Adrenal gland (tissue), 12 donors: ENCODE measurements around the gene GCGR. TPM values are rescaled to one million over a fixed set of nuclear protein-coding genes. Genes with fewer than 3 reads are reported as not detected.
A peak's percentile ranks its signal among the peaks of the same experiment; 100 is the strongest.

Experiments
- DNase-seq, 7 donors: peaks; one replicate each; pipeline ENCODE4 v3.0.0-alpha.2; 2019 to 2020
- H3K27ac ChIP-seq, 5 donors: fragments of 200-600 bp; sonication (generic) in 4 of 5; 1 replicate in 3 of 5; 2 replicates in 2 of 5; pipeline versions ENCODE4 v1.5.1 to v1.8.0; 2016 to 2020; ENCODE audit warnings: mild to moderate bottlenecking in 1 of 5
- H3K27me3 ChIP-seq: fragments of 200-600 bp; 2 replicates; pipeline ENCODE4 v1.8.0; 2021
- H3K36me3 ChIP-seq, 2 donors: fragments of 200-600 bp; replicated peaks in 1 of 2; 1 replicate in 1 of 2; 2 replicates in 1 of 2; pipeline versions ENCODE4 v1.5.1 to v1.8.0; 2018 to 2022
- H3K4me1 ChIP-seq, 2 donors: fragments of 200-600 bp; replicated peaks in 1 of 2; 1 replicate in 1 of 2; 2 replicates in 1 of 2; pipeline versions ENCODE4 v1.5.1 to v1.8.0; 2018 to 2021
- H3K4me3 ChIP-seq, 4 donors: fragments of 200-600 bp; sonication (generic) in 3 of 4; one replicate each; pipeline ENCODE4 v1.5.1; 2016 to 2018
- H3K9me3 ChIP-seq, 3 donors: fragments of 200-600 bp; sonication (generic) in 1 of 3; replicated peaks in 1 of 3; 1 replicate in 2 of 3; 2 replicates in 1 of 3; pipeline versions ENCODE4 v1.5.1 to v1.8.0; 2016 to 2021
- POLR2A ChIP-seq, 2 donors: fragments of 450-650 bp; IDR thresholded peaks; one replicate each; pipeline ENCODE4 v1.6.1; 2017; ENCODE audit warnings: antibody characterized with exemption in 2 of 2, mild to moderate bottlenecking in 2 of 2, moderate library complexity in 1 of 2
- WGBS, 4 donors: extraction: QIAGEN DNeasy Blood & Tissue Kit in 2 of 4; methylation state at CpG; one replicate each; pipeline versions ENCODE4 v1.1.5 to v1.1.7; 2013 to 2017; 5-methylcytosine and 5-hydroxymethylcytosine counted together
- intact Hi-C, 2 donors: fragments of 100-400 bp; cut with DNase I; formaldehyde crosslinking; loops; one replicate each; pipeline versions ENCODE4 v1.14.1 to v1.15.0; 2022 to 2023
- polyA plus RNA-seq, 3 donors: library from polyadenylated mRNA; stranded (reverse); fragments of 200-250 nt in 2 of 3; fragments of 350-450 nt in 1 of 3; fragmentation: Illumina TruSeq in 1 of 3; extraction: RNeasy Lipid Tissue Mini Kit (QIAGEN cat#74804) in 1 of 3; gene quantifications; one replicate each; pipeline ENCODE4 v1.2.3, GENCODE V29; 2013 to 2014
- total RNA-seq, 9 donors: library from RNA; depleted of rRNA in 4 of 9; stranded (reverse); fragments of >200 nt in 4 of 9; fragments of 120-200 nt in 1 of 9; fragmentation: NEBNext Ultra II Directional in 1 of 9; extraction: Animal tissue kit (Norgen Biotek cat#: 25700) in 1 of 9; gene quantifications; one replicate each; pipeline versions ENCODE4 v1.1.0 to v1.2.4, GENCODE V29; 2013 to 2023
- TF ChIP-seq, protein P1 (sequence below), 6 experiments: fragments of 450-650 bp in 4 of 6; fragments of 200-600 bp in 2 of 6; sonication (generic) in 1 of 6; IDR thresholded peaks; 1 replicate in 5 of 6; 2 replicates in 1 of 6; pipeline versions ENCODE4 v1.5.1 to v1.8.0; 2016 to 2021; ENCODE audit warnings: antibody characterized with exemption in 6 of 6, mild to moderate bottlenecking in 2 of 6, moderate library complexity in 1 of 6
- donor health status: healthy with polysubstance abuse.
- donor health status: Bipolar disorder and iron deficiency.
- donor health status: DM: yes; HTN: yes; CAD: no.
- donor health status: DM: no; HTN: no; CAD: no.
- donor health status: DM: no; HTN: no; CAD: no.
- donor health status: DM: yes; HTN: yes; CAD: no.

Gene GCGR
- total and polyA plus RNA-seq, 12 donors: 0.11 to 48.7 (median 2.1) TPM; not detected in 3

DNA sequence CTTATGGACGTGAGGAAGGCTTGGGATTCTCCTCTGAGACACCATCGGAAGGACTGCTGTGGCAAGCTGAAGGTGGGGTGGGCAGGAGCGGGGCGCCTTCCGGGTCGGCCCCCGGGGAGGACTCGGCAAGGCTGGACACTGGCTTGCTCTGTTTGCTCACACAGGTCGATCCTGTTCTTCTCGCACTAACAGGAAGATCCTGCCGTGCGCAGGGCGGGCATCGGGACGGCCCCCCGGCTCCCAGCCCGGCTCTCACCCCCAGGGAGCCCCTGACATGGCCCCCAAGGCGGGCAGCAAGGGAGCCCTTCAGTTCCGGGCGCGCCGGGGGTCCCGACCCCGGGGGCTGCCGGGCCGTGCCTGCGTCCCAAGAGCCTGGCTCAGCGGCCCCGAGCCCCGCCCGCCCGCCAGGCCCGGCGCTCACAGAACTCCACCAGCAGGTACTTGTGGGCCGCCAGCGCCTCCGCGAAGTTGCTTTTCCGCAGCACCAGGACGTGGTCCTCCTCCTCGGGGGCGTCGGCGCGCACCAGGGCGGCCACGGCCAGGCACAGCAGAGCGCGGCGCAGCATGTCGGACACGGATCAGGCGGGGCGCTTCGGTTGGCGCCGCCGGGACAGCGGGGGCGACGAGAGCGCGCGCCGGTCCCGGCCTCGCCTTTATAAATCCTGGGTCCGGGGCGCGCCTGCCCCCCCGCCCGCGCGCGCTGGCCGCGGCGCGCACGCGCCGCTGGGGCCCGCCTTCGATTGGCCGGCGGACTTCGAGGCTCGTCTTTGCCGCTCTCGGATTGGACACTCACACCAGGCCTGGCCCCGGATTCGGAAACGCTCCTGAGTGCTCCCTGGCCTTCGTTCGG lies 56.2 kb downstream of the GCGR start, which contains the start of gene P4HB:
P4HB (minus strand) TSS at position 630 of the 850 bp plus-strand sequence; CDS start at position 566, 64 bp downstream.
- peak in 4 of 7 donors; percentile 45 to 56 (median 50) for DNase-seq
- Histone ChIP-seq H3K36me3 (peaks cover 0 to 37% of the 10 kb centered on the region in 2 donors), H3K27ac (peak within 1 kb of the TSS; percentile 95 to 100 (median 98)), H3K27me3 (no peaks in the 10 kb centered on the region), H3K4me1 (peaks cover 24 to 57% of the 10 kb centered on the region in 2 donors), H3K9me3 (no peaks in the 10 kb centered on the region), H3K4me3 (peak within 1 kb of the TSS; percentile 53 to 98 (median 82))
- intact Hi-C loops: loop anchor here in 1 of 2 donors (5.0 kb wide), 1 partner anchor 38 kb away; no protein-coding TSS in a partner anchor
- WGBS, 4 donors: 0 to 1% (median 0%) methylated on average over 8 to 95 of the region's 95 CpGs
- TF ChIP-seq POLR2A (IDR thresholded peaks at IDR 0.05): peak; percentile 87 to 95
- TF ChIP-seq, protein P1, sequence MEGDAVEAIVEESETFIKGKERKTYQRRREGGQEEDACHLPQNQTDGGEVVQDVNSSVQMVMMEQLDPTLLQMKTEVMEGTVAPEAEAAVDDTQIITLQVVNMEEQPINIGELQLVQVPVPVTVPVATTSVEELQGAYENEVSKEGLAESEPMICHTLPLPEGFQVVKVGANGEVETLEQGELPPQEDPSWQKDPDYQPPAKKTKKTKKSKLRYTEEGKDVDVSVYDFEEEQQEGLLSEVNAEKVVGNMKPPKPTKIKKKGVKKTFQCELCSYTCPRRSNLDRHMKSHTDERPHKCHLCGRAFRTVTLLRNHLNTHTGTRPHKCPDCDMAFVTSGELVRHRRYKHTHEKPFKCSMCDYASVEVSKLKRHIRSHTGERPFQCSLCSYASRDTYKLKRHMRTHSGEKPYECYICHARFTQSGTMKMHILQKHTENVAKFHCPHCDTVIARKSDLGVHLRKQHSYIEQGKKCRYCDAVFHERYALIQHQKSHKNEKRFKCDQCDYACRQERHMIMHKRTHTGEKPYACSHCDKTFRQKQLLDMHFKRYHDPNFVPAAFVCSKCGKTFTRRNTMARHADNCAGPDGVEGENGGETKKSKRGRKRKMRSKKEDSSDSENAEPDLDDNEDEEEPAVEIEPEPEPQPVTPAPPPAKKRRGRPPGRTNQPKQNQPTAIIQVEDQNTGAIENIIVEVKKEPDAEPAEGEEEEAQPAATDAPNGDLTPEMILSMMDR (IDR thresholded peaks at IDR 0.05): no peak

DNA sequence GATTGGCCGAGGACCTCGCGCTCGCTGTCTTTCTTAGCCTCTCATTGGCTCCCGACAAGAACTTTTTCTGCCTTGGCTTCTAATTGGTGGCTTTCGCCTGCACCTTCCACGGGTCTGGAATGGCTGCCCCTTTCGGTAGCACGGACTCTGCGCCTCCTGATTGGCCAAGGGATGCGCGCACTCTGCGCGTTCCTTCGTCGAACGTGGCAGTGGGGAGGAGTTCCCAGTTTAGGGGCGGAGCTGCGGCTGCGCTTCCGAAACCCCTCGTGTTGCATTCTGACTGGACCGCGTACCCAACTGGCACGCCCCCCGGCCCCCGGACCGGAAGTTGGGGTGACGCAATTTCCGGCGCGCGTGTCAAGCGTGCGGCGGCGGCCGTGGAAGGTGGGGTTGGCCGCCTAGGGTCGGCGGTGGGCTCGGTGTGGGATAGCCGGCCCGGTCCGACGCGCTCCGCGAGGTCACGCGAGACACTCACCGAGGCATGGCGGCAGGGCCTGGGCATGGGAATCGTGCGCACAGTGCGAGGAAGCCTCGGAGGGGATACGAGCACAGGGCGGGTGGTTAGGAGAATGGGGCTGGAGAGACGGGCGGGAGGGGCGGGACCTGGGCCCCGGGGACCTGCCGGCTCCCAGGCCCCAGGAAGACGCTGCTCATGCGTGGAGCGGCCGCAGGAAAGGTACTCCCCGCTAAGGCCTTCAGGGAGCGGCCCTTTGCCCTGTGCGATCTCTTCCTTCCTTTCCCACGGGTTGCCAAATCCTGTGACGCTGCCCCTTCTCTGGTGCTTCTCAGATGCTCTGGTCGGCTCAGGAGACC lies 57.0 kb downstream of the GCGR start:
- DNase-seq: peak; percentile 99 to 100 (median 99)
- WGBS, 4 donors: 0 to 1% (median 0%) methylated on average over 7 to 74 of the region's 74 CpGs
- Histone ChIP-seq H3K9me3 (no peaks in the 10 kb centered on the region), H3K27me3 (no peaks in the 10 kb centered on the region), H3K4me1 (peaks cover 24 to 49% of the 10 kb centered on the region in 2 donors), H3K4me3 (peak overlapping the region in 3 of 4 donors; percentile 35 to 93 (median 91)), H3K36me3 (peaks cover 0 to 28% of the 10 kb centered on the region in 2 donors), H3K27ac (peak overlapping the region; percentile 95 to 100 (median 98))
- intact Hi-C loops: no loop called here
- peak; percentile 90 to 95 for TF ChIP-seq POLR2A (IDR thresholded peaks at IDR 0.05)
- TF ChIP-seq, protein P1 (IDR thresholded peaks at IDR 0.05): peak in 2 of 6 experiments; percentile 20 to 45

DNA sequence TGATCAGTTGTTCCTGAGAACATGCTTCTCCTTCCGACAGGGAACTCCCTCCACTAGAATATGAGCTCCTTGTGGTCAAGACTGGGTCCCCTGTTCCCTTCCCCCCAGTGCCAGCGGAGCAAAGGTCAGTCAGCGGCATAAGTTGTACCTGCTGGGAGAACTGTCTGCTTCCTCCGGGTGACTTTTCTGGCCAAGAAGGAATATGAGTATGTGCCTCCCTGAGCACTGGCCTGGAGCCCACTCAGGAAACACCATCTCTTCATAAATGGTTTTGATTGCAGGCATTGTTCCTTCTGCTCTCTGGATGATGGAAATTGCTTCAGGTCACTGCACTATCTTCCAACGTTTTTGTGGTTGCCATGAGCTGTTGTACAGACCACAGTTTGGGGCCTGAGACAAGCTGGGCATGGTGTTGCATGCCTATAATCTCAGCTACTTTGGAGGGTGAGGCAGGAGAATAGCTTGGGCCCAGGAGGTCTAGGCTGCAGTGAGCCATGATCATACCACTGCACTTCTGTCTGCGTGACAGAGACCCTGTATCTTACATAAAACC lies 59.2 kb downstream of the GCGR start:
- Histone ChIP-seq H3K4me1 (peaks cover 36 to 43% of the 10 kb centered on the region in 2 donors), H3K36me3 (peaks cover 0 to 15% of the 10 kb centered on the region in 2 donors), H3K9me3 (no peaks in the 10 kb centered on the region), H3K4me3 (no peak overlapping the region), H3K27ac (peak overlapping the region in 2 of 5 donors; percentile 15 to 99), H3K27me3 (no peaks in the 10 kb centered on the region)
- no peak for TF ChIP-seq POLR2A (IDR thresholded peaks at IDR 0.05)
- TF ChIP-seq, protein P1 (IDR thresholded peaks at IDR 0.05): no peak
- WGBS, 4 donors: 72 to 83% (median 79%) methylated on average over 6 of the region's 6 CpGs
- intact Hi-C loops: no loop called here
- no peak for DNase-seq

Other genes starting within 250 kb of the GCGR start
- gene NPLOC4, start 167.0 kb upstream of the GCGR start, total RNA-seq: 100 to 1,000 TPM in 3 of 9 donors, 10 to 100 TPM in 6; 62.3 to 140 (median 80.9) TPM
- 100 to 1,000 TPM in 1 of 3 donors, 10 to 100 TPM in 2; 41.7 to 115 (median 52.5) TPM for gene NPLOC4, start 167.0 kb upstream of the GCGR start, polyA plus RNA-seq
- 1 to 10 TPM in 7 of 9 donors, under 1 TPM in 2; 0.18 to 5.9 (median 2.1) TPM for gene TSPAN10, start 167.0 kb upstream of the GCGR start, total RNA-seq
- gene TSPAN10, start 167.0 kb upstream of the GCGR start, polyA plus RNA-seq: 1 to 10 TPM in 2 of 3 donors, under 1 TPM in 1; 0.27 to 3.9 (median 2.2) TPM
- 1 to 10 TPM in 5 of 9 donors, under 1 TPM in 1, not detected in 3; 0.35 to 2.3 (median 1.7) TPM for gene PDE6G, start 147.6 kb upstream of the GCGR start, total RNA-seq
- 1 to 10 TPM; 1.2 to 5.9 (median 2.6) TPM for gene PDE6G, start 147.6 kb upstream of the GCGR start, polyA plus RNA-seq
- gene OXLD1, start 137.5 kb upstream of the GCGR start, total RNA-seq: 10 to 100 TPM; 30.9 to 67.0 (median 50.2) TPM
- gene OXLD1, start 137.5 kb upstream of the GCGR start, polyA plus RNA-seq: 100 to 1,000 TPM in 2 of 3 donors, 1 to 10 TPM in 1; 3.7 to 166 (median 120) TPM
- 10 to 100 TPM in 8 of 9 donors, 1 to 10 TPM in 1; 7.5 to 23.5 (median 15.6) TPM for gene CCDC137, start 137.4 kb upstream of the GCGR start, total RNA-seq
- gene CCDC137, start 137.4 kb upstream of the GCGR start, polyA plus RNA-seq: 10 to 100 TPM; 12.6 to 46.0 (median 15.0) TPM
- 10 to 100 TPM; 22.2 to 40.3 (median 29.9) TPM for gene ARL16, start 120.4 kb upstream of the GCGR start, total RNA-seq
- 100 to 1,000 TPM in 1 of 3 donors, 10 to 100 TPM in 2; 18.5 to 105 (median 79.8) TPM for gene ARL16, start 120.4 kb upstream of the GCGR start, polyA plus RNA-seq
- 100 to 1,000 TPM in 3 of 9 donors, 10 to 100 TPM in 6; 51.7 to 167 (median 95.4) TPM for gene HGS, start 120.1 kb upstream of the GCGR start, total RNA-seq
- gene HGS, start 120.1 kb upstream of the GCGR start, polyA plus RNA-seq: 100 to 1,000 TPM; 130 to 384 (median 300) TPM
- 10 to 100 TPM; 24.0 to 98.8 (median 85.2) TPM for gene MRPL12, start 100.8 kb upstream of the GCGR start, total RNA-seq
- 100 to 1,000 TPM in 2 of 3 donors, 10 to 100 TPM in 1; 60.7 to 159 (median 141) TPM for gene MRPL12, start 100.8 kb upstream of the GCGR start, polyA plus RNA-seq
- 10 to 100 TPM in 8 of 9 donors, 1 to 10 TPM in 1; 8.8 to 36.1 (median 19.6) TPM for gene SLC25A10, start 91.9 kb upstream of the GCGR start, total RNA-seq
- gene SLC25A10, start 91.9 kb upstream of the GCGR start, polyA plus RNA-seq: 10 to 100 TPM in 2 of 3 donors, 1 to 10 TPM in 1; 3.5 to 33.1 (median 29.2) TPM
- 100 to 1,000 TPM in 2 of 9 donors, 10 to 100 TPM in 7; 63.5 to 115 (median 82.5) TPM for gene MCRIP1, start 29.1 kb downstream of the GCGR start, total RNA-seq
- 100 to 1,000 TPM in 2 of 3 donors, 1 to 10 TPM in 1; 5.0 to 248 (median 144) TPM for gene MCRIP1, start 29.1 kb downstream of the GCGR start, polyA plus RNA-seq
- under 1 TPM in 3 of 9 donors, not detected in 6; 0.11 to 0.92 (median 0.46) TPM for gene PPP1R27, start 30.9 kb downstream of the GCGR start, total RNA-seq
- gene PPP1R27, start 30.9 kb downstream of the GCGR start, polyA plus RNA-seq: 1 to 10 TPM in 2 of 3 donors, under 1 TPM in 1; 0.22 to 3.1 (median 2.6) TPM
- 1,000 to 10,000 TPM in 5 of 9 donors, 100 to 1,000 TPM in 4; 583 to 2,018 (median 1,095) TPM for gene P4HB, start 56.4 kb downstream of the GCGR start, total RNA-seq
- gene P4HB, start 56.4 kb downstream of the GCGR start, polyA plus RNA-seq: 1,000 to 10,000 TPM in 1 of 3 donors, 100 to 1,000 TPM in 2; 546 to 2,717 (median 747) TPM
- 100 to 1,000 TPM; 123 to 491 (median 203) TPM for gene ARHGDIA, start 67.2 kb downstream of the GCGR start, total RNA-seq
- gene ARHGDIA, start 67.2 kb downstream of the GCGR start, polyA plus RNA-seq: 100 to 1,000 TPM; 180 to 324 (median 250) TPM
- gene ALYREF, start 87.4 kb downstream of the GCGR start, total RNA-seq: 10 to 100 TPM; 15.2 to 69.3 (median 45.1) TPM
- gene ALYREF, start 87.4 kb downstream of the GCGR start, polyA plus RNA-seq: 10 to 100 TPM; 13.0 to 28.2 (median 15.2) TPM
- 100 to 1,000 TPM; 102 to 226 (median 134) TPM for gene ANAPC11, start 87.6 kb downstream of the GCGR start, total RNA-seq
- 100 to 1,000 TPM in 2 of 3 donors, 10 to 100 TPM in 1; 21.2 to 242 (median 112) TPM for gene ANAPC11, start 87.6 kb downstream of the GCGR start, polyA plus RNA-seq
- gene NPB, start 98.1 kb downstream of the GCGR start, total RNA-seq: 1 to 10 TPM in 1 of 9 donors, under 1 TPM in 4, not detected in 4; 0.18 to 2.5 (median 0.42) TPM
- under 1 TPM; 0.07 to 0.57 (median 0.24) TPM for gene NPB, start 98.1 kb downstream of the GCGR start, polyA plus RNA-seq
- gene PCYT2, start 107.2 kb downstream of the GCGR start, total RNA-seq: 10 to 100 TPM; 19.8 to 31.6 (median 29.0) TPM
- 10 to 100 TPM; 32.5 to 41.2 (median 37.5) TPM for gene PCYT2, start 107.2 kb downstream of the GCGR start, polyA plus RNA-seq
- gene SIRT7, start 114.0 kb downstream of the GCGR start, total RNA-seq: 10 to 100 TPM; 10.4 to 25.2 (median 14.6) TPM
- 10 to 100 TPM in 2 of 3 donors, 1 to 10 TPM in 1; 4.2 to 49.8 (median 33.3) TPM for gene SIRT7, start 114.0 kb downstream of the GCGR start, polyA plus RNA-seq
- 10 to 100 TPM; 10.5 to 44.5 (median 25.0) TPM for gene MAFG, start 123.6 kb downstream of the GCGR start, total RNA-seq
- gene MAFG, start 123.6 kb downstream of the GCGR start, polyA plus RNA-seq: 10 to 100 TPM in 1 of 3 donors, 1 to 10 TPM in 2; 7.7 to 13.0 (median 8.9) TPM
- gene PYCR1, start 133.2 kb downstream of the GCGR start, total RNA-seq: 10 to 100 TPM in 1 of 9 donors, 1 to 10 TPM in 7, under 1 TPM in 1; 0.79 to 10.2 (median 5.1) TPM
- 1 to 10 TPM; 1.8 to 5.4 (median 2.0) TPM for gene PYCR1, start 133.2 kb downstream of the GCGR start, polyA plus RNA-seq
- gene MYADML2, start 143.1 kb downstream of the GCGR start, total RNA-seq: not detected
- not detected for gene MYADML2, start 143.1 kb downstream of the GCGR start, polyA plus RNA-seq
- 1 to 10 TPM in 3 of 9 donors, under 1 TPM in 4, not detected in 2; 0.11 to 9.7 (median 0.95) TPM for gene NOTUM, start 157.0 kb downstream of the GCGR start, total RNA-seq
- gene NOTUM, start 157.0 kb downstream of the GCGR start, polyA plus RNA-seq: under 1 TPM in 2 of 3 donors, not detected in 1; 0.07 to 0.40 TPM
- gene ASPSCR1, start 173.5 kb downstream of the GCGR start, total RNA-seq: 10 to 100 TPM; 19.9 to 45.9 (median 27.5) TPM
- 100 to 1,000 TPM in 1 of 3 donors, 10 to 100 TPM in 2; 10.2 to 177 (median 96.5) TPM for gene ASPSCR1, start 173.5 kb downstream of the GCGR start, polyA plus RNA-seq
- gene CENPX, start 218.7 kb downstream of the GCGR start, total RNA-seq: 10 to 100 TPM; 24.3 to 75.9 (median 47.0) TPM
- 10 to 100 TPM; 11.2 to 70.9 (median 58.3) TPM for gene CENPX, start 218.7 kb downstream of the GCGR start, polyA plus RNA-seq
- 10 to 100 TPM in 6 of 9 donors, 1 to 10 TPM in 3; 3.0 to 24.2 (median 11.0) TPM for gene LRRC45, start 219.2 kb downstream of the GCGR start, total RNA-seq
- gene LRRC45, start 219.2 kb downstream of the GCGR start, polyA plus RNA-seq: 10 to 100 TPM in 2 of 3 donors, 1 to 10 TPM in 1; 1.2 to 24.5 (median 15.4) TPM
- 10 to 100 TPM in 1 of 9 donors, 1 to 10 TPM in 8; 3.0 to 13.5 (median 4.5) TPM for gene RAC3, start 227.5 kb downstream of the GCGR start, total RNA-seq
- 10 to 100 TPM in 1 of 3 donors, 1 to 10 TPM in 2; 1.6 to 10.5 (median 9.0) TPM for gene RAC3, start 227.5 kb downstream of the GCGR start, polyA plus RNA-seq
- 100 to 1,000 TPM in 6 of 9 donors, 10 to 100 TPM in 3; 66.9 to 183 (median 107) TPM for gene DCXR, start 233.5 kb downstream of the GCGR start, total RNA-seq
- 100 to 1,000 TPM in 1 of 3 donors, 10 to 100 TPM in 2; 67.7 to 163 (median 96.0) TPM for gene DCXR, start 233.5 kb downstream of the GCGR start, polyA plus RNA-seq
- gene RFNG, start 247.7 kb downstream of the GCGR start, total RNA-seq: 10 to 100 TPM; 21.2 to 69.5 (median 47.3) TPM
- 10 to 100 TPM; 21.2 to 78.0 (median 74.0) TPM for gene RFNG, start 247.7 kb downstream of the GCGR start, polyA plus RNA-seq
- gene GPS1, start 247.7 kb downstream of the GCGR start, total RNA-seq: 100 to 1,000 TPM in 7 of 9 donors, 10 to 100 TPM in 2; 77.4 to 130 (median 112) TPM
- gene GPS1, start 247.7 kb downstream of the GCGR start, polyA plus RNA-seq: 100 to 1,000 TPM in 2 of 3 donors, 10 to 100 TPM in 1; 37.4 to 305 (median 246) TPM